Neural progenitor cell (in vitro differentiated cells): Measurements from ENCODE around the gene MXRA8.

Experiments
- CTCF ChIP-seq: fragments of 200-600 bp; sonication (generic); IDR thresholded peaks from 2 replicates; pipeline ENCODE4 v1.5.1; 2017; ENCODE audit warnings: antibody characterized with exemption, mild to moderate bottlenecking
- EZH2 ChIP-seq: fragments of 200-600 bp; sonication (generic); IDR thresholded peaks from 2 replicates; pipeline ENCODE4 v1.6.1; 2017; ENCODE audit warnings: antibody characterized with exemption, mild to moderate bottlenecking, moderate library complexity

- TF ChIP-seq EZH2 (no peak), CTCF (no peak)
Observed at GRCh38 chr1:1373051-1373814, 14.9 kb upstream of the MXRA8 start.
